GM12801 (cell line): ENCODE results near the gene GPRASP1.

Source experiments
- TF ChIP-seq, protein P1 (sequence below): IDR thresholded peaks from one replicate; pipeline ENCODE4 v1.5.1; 2011; ENCODE audit warnings: control low read depth; ENCODE audit not compliant: insufficient read length; ENCODE audit errors: extremely low read depth

Gene GPRASP1

DNA sequence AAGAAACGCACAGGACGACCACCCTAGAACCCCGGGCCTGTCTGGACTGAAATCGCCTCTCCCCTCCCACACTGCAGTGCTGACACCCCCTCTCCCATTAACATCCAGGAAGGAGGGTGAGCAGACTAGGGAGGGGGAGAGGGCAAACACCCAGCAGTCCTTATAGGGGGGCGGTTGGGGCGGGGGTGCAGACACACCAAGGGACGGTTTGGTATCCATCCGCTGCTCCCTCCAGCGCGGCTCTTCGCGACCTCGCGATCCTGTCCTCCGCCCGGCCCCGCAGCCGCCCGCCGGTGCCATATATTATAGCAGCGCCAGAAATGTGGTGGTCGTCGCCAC, 411 bp upstream of the GPRASP1 start:
- TF ChIP-seq, protein P1, sequence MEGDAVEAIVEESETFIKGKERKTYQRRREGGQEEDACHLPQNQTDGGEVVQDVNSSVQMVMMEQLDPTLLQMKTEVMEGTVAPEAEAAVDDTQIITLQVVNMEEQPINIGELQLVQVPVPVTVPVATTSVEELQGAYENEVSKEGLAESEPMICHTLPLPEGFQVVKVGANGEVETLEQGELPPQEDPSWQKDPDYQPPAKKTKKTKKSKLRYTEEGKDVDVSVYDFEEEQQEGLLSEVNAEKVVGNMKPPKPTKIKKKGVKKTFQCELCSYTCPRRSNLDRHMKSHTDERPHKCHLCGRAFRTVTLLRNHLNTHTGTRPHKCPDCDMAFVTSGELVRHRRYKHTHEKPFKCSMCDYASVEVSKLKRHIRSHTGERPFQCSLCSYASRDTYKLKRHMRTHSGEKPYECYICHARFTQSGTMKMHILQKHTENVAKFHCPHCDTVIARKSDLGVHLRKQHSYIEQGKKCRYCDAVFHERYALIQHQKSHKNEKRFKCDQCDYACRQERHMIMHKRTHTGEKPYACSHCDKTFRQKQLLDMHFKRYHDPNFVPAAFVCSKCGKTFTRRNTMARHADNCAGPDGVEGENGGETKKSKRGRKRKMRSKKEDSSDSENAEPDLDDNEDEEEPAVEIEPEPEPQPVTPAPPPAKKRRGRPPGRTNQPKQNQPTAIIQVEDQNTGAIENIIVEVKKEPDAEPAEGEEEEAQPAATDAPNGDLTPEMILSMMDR = no peak

DNA sequence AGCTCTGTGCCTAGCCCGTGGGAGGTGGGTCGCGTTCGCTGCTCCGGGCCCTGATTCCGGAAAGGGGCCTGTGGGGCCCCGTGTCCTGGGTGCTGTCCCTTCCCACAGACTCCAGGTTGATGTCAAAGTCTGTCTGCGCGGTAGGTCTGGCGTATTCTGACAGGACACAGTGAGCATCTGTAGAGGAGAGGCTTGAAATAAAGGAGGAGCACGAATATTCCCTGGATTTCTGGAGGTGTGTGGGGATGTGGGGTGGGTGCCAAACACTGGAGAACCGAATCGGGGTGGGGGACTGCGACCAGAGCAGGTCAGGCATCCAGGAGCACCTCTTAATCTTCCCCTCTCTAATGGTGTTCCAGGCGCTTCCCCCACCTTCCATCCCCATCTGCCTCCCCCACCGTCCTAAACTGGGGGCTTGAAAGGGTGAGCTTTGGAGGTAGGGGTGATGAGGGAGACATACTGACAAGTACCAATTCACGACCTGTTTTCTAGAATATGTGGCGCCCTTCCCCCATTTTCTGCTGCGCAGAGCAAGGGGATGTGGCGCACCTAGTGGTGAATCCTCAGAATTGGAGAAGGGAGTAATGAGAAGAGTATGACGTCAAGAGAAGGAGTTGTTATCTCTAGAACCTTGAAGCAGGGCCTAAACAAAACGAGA, 877 bp downstream of the GPRASP1 start:
- TF ChIP-seq, protein P1 = no peak

DNA sequence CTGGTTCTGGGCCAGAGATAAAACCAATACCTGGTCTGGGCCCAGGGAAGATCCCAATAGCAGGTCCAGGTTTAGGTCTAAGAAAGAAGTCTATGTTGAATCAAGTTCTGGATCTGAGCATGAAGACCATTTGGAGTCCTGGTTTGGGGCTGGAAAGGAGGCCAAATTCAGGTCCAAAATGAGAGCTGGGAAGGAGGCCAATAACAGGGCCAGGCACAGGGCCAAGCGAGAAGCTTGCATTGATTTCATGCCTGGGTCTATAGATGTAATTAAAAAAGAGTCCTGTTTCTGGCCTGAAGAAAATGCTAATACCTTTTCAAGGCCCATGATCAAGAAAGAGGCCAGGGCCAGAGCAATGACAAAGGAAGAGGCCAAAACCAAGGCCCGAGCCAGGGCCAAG, 3.4 kb downstream of the GPRASP1 start:
- TF ChIP-seq, protein P1 = no peak

DNA sequence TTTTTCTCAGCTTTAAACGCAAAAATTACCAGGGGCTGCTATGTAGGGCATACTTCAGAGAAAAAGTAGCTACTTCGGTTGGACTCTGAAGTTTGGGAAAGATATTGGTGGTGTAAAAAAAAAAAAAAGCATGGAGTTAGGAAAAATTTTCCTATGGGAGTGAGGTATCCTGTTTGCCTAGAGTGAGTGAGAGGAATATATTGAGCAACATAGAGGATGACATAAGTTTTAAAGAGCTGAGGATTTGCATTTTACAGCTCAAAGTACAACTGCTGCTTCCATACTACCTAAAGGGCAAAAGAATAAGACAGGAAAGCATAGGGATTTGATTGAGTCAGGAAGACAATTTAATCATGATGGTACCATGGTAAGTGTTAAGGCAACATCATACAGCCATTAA, 7.3 kb downstream of the GPRASP1 start:
- TF ChIP-seq, protein P1 = no peak

DNA sequence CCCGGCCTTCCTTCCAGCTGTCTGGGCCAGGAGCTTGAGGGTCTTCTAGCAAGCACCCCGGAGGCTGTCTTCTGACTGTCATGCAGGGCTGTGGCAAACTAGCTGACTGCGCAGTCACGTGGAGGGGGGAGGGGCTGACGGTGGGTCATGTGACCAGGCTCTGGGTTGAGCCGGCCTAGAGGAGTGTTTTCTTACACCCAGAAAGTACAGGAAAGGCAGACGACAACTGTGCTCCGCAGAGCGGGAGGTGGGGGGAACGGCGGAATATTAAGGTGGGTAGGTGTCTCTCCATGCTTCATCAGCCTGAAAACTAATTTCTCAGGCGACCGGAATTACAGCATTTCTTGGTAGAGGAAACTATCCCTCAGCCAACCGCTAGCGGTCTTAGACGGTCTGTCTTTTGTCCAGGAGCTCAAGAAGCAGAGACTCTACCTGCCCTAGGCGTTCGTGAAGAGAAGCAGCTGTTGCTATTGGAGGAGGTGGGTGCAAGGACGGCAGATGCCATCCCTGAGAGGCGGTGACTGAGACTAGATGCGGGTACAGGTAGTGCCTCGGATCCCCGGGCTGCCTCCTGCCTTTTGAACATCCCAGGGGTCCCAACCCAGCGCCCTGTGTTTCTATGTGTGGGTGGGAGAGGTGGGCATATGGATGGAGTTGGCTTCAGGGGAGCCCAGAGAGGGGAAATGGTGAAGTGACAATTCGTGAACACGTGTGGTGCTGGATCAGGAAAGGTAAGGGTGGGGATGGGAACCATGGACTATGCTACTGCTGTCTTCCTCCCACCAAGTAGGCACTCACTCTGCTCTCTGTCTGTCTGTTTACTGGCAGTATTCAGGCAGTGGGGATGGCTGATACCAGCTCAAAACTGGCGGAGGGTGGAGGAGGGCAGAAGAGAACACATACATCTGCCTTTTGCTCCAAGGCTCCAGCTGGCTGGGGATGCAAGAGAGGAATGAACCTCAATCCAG, 8.8 kb downstream of the GPRASP1 start:
- TF ChIP-seq, protein P1 = no peak

DNA sequence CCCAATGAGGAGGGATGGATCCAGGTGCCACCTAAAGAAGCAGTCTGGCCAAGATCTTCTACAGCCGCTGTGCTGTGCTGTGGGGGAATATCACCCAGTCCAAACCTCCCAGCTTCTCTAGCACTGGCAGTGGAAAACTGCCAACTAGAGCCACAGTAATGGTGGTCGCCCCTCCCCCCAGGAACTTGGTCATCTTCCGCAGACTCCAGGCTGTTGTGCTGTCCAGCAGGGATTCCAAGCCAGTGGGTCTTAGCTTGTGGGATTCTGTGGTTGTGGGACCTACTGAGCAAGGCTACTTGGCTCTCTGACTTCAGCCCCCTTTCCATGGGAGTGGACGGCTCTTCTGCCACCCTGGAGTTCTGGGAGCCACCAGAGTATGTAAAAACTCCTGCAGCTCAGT, 18.2 kb downstream of the GPRASP1 start:
- TF ChIP-seq, protein P1 = no peak

DNA sequence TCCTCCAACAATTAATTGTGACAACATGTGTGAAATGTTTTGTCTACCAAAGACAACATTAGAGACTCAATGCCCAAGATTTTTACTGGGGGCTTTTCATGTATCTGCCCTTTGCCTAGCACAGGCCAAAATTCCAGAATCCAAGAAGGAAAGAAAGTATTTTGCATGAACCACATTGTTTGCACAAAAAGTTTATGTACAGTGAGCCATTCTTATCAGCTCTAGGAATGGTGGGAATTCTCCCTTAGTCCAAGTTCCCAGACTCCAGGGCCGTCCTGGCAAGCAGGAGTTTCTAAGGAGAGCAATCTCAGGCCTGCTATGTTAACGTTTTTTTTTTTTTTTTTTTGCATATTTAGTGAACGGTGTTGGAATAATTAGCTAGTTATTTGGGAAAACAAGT, 21.6 kb downstream of the GPRASP1 start:
- TF ChIP-seq, protein P1 = no peak
